ENCODE results near the gene INTS11. TPM values are rescaled to one million over a fixed set of nuclear protein-coding genes. Genes with fewer than 3 reads are reported as not detected.

The INTS11 gene
- total RNA-seq, 1 experiment from 2014 or later, result 103 TPM

GRCh38 chr1:1335283-1335682, 10.8 kb upstream of the INTS11 start:
- Mint-ChIP-seq H3K27me3 (ENCODE audit: insufficient read depth, unreplicated experiment) (no peaks in the 10 kb centered on the region), H3K9me3 (ENCODE audit: unreplicated experiment) (no peaks in the 10 kb centered on the region), H3K36me3 (ENCODE audit: insufficient read depth, unreplicated experiment) (peaks cover 44% of the 10 kb centered on the region), H3K4me3 (ENCODE audit: unreplicated experiment) (no peak overlapping the region), H3K4me1 (ENCODE audit: low read depth, unreplicated experiment) (no peaks in the 10 kb centered on the region), H3K27ac (ENCODE audit: unreplicated experiment) (no peak overlapping the region)
- H3K27me3 ChIP-seq (replicated peaks; ENCODE audit: control insufficient read depth, insufficient read depth, low read length), result no peaks in the 10 kb centered on the region
- no peak for DNase-seq
- ChIA-PET POLR2A (no interaction called here), CTCF (no interaction called here)
- TF ChIP-seq CTCF (IDR thresholded peaks at IDR 0.05; ENCODE audit: insufficient read depth in 1 of 2, low read depth in 1 of 2, low read length in 1 of 2, severe bottlenecking in 1 of 2, unreplicated experiment in 1 of 2), result no peak
- no peaks in the 10 kb centered on the region for H3K4me1 ChIP-seq
- H3K4me3 ChIP-seq (ENCODE audit: low read depth, low read length), result no peak overlapping the region
- no peaks in the 10 kb centered on the region for H3K36me3 ChIP-seq (ENCODE audit: control insufficient read depth, insufficient read depth, low read length)
- no peaks in the 10 kb centered on the region for H3K9me3 ChIP-seq
- BruUV-seq (replicated peaks), result no TSS peak
- intact Hi-C loops (cut with micrococcal nuclease; ENCODE audit: unreplicated experiment), result no loop called here

- no peak overlapping the region for H3K4me3 ChIP-seq (ENCODE audit: low read depth, low read length)
- no peaks in the 10 kb centered on the region for H3K4me1 Mint-ChIP-seq (ENCODE audit: low read depth, unreplicated experiment)
Observed at GRCh38 chr1:1334835-1335234, 10.4 kb upstream of the INTS11 start.

GRCh38 chr1:1333551-1334241, 9.2 kb upstream of the INTS11 start:
- DNase-seq, result no peak
- intact Hi-C loops (cut with micrococcal nuclease; ENCODE audit: unreplicated experiment), result no loop called here
- no peak for TF ChIP-seq CTCF (IDR thresholded peaks at IDR 0.05; ENCODE audit: insufficient read depth in 1 of 2, low read depth in 1 of 2, low read length in 1 of 2, severe bottlenecking in 1 of 2, unreplicated experiment in 1 of 2)
- ChIA-PET POLR2A (no interaction called here), CTCF (no interaction called here)
- Histone ChIP-seq H3K9me3 (no peaks in the 10 kb centered on the region), H3K4me3 (ENCODE audit: low read depth, low read length) (no peak overlapping the region), H3K4me1 (no peaks in the 10 kb centered on the region), H3K27me3 (replicated peaks; ENCODE audit: control insufficient read depth, insufficient read depth, low read length) (no peaks in the 10 kb centered on the region), H3K36me3 (ENCODE audit: control insufficient read depth, insufficient read depth, low read length) (no peaks in the 10 kb centered on the region)
- H3K4me1 Mint-ChIP-seq (ENCODE audit: low read depth, unreplicated experiment), result no peaks in the 10 kb centered on the region
- BruUV-seq (replicated peaks), result no TSS peak
- no peak overlapping the region for H3K4me3 Mint-ChIP-seq (ENCODE audit: unreplicated experiment)
- no peaks in the 10 kb centered on the region for H3K9me3 Mint-ChIP-seq (ENCODE audit: unreplicated experiment)
- H3K27me3 Mint-ChIP-seq (ENCODE audit: insufficient read depth, unreplicated experiment), result no peaks in the 10 kb centered on the region
- peaks cover 43% of the 10 kb centered on the region for H3K36me3 Mint-ChIP-seq (ENCODE audit: insufficient read depth, unreplicated experiment)
- no peak overlapping the region for H3K27ac Mint-ChIP-seq (ENCODE audit: unreplicated experiment)

More at GRCh38 chr1:1334835-1335234, 10.4 kb upstream of the INTS11 start:
- Mint-ChIP-seq H3K36me3 (ENCODE audit: insufficient read depth, unreplicated experiment) (peaks cover 39% of the 10 kb centered on the region), H3K27ac (ENCODE audit: unreplicated experiment) (no peak overlapping the region), H3K27me3 (ENCODE audit: insufficient read depth, unreplicated experiment) (no peaks in the 10 kb centered on the region), H3K4me3 (ENCODE audit: unreplicated experiment) (no peak overlapping the region), H3K9me3 (ENCODE audit: unreplicated experiment) (no peaks in the 10 kb centered on the region)
- intact Hi-C loops (cut with micrococcal nuclease; ENCODE audit: unreplicated experiment), result no loop called here
- H3K9me3 ChIP-seq, result no peaks in the 10 kb centered on the region
- BruUV-seq (replicated peaks), result no TSS peak
- H3K4me1 ChIP-seq, result no peaks in the 10 kb centered on the region
- ChIA-PET POLR2A (no interaction called here), CTCF (no interaction called here)
- no peak for DNase-seq
- H3K27me3 ChIP-seq (replicated peaks; ENCODE audit: control insufficient read depth, insufficient read depth, low read length), result no peaks in the 10 kb centered on the region
- H3K36me3 ChIP-seq (ENCODE audit: control insufficient read depth, insufficient read depth, low read length), result no peaks in the 10 kb centered on the region
- no peak for TF ChIP-seq CTCF (IDR thresholded peaks at IDR 0.05; ENCODE audit: insufficient read depth in 1 of 2, low read depth in 1 of 2, low read length in 1 of 2, severe bottlenecking in 1 of 2, unreplicated experiment in 1 of 2)

Data from Caco-2 (cell line).